Measurements from ENCODE around the gene CLRN1.
"Not testable (repeated sequence)": the region's sequence is repeated elsewhere in the genome, so short reads cannot be mapped to it uniquely, and the experiment has no call there.

The CLRN1 gene

DNA sequence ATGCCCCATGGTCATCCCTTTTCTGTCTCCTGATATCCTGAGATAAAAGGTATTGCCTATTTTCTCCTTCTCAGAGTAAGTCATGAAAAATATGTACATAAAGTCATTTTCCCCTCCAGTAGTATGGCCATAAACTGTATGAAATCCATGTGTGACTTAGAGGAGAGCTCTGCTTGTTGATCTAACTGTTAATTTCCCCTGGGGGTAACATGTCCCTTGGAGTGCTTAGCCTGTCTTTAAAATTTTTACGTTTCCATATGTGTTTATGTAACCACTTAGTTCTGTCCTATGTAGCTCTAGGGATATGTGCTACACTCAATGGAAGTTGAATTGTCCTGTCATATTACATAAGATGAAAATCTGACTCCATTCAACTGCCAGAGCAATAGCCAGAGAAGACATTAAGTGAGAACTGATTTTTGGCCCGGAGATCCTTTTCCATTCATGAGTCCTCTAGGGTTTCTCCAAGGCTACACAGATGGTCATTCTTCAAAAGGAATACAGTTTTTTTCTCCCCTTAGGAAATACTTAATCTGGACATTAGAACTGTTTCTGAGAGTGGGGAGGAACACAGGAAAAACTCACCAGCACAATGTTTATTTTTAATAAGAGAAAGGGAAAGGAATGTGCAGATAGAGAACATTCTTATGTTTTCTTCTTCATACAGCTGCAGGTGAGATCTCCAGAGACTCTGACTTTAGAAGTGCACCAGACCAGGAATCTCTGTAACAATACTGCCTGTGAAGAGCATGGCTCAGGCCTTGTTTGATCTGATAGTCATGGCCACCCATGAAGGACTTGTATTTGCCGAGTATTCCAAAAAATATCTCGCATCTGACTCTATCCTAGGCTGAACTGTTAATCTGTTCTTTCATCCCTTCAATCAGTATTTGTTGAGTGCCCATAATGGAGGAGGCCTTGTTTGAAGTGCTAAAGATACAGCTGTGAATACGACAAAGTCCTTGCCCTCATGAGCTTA is 29.8 kb upstream of the CLRN1 start:
- H3K4me3 ChIP-seq (replicated peaks; ENCODE audit: low read depth, low read length): no peak overlapping the region
- no peak for DNase-seq (ENCODE audit: low read depth)
- TF ChIP-seq, protein P1, sequence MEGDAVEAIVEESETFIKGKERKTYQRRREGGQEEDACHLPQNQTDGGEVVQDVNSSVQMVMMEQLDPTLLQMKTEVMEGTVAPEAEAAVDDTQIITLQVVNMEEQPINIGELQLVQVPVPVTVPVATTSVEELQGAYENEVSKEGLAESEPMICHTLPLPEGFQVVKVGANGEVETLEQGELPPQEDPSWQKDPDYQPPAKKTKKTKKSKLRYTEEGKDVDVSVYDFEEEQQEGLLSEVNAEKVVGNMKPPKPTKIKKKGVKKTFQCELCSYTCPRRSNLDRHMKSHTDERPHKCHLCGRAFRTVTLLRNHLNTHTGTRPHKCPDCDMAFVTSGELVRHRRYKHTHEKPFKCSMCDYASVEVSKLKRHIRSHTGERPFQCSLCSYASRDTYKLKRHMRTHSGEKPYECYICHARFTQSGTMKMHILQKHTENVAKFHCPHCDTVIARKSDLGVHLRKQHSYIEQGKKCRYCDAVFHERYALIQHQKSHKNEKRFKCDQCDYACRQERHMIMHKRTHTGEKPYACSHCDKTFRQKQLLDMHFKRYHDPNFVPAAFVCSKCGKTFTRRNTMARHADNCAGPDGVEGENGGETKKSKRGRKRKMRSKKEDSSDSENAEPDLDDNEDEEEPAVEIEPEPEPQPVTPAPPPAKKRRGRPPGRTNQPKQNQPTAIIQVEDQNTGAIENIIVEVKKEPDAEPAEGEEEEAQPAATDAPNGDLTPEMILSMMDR (IDR thresholded peaks at IDR 0.05; ENCODE audit: low read length, missing control alignments): no peak

DNA sequence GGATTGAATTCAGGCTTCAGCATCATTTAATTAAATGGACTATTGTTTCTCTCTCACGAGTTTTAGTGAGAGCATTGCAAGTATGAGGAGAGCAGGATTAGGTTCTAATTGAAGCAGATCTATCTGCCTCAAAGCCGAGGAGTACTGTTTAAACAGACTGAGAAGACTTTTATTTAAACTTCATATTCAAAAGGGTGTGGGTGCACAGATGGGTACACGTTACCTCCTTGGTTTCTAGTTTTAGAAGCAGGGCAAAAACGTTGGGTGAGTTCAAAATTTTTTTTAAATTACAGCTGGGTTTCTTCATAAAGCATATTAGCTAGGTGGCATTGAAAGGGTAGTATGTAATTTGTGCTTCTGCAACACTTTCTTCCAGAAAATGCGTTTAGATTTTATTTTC is 26.5 kb upstream of the CLRN1 start:
- TF ChIP-seq, protein P1 (IDR thresholded peaks at IDR 0.05; ENCODE audit: low read length, missing control alignments): no peak
- no peak for DNase-seq (ENCODE audit: low read depth)
- H3K4me3 ChIP-seq (replicated peaks; ENCODE audit: low read depth, low read length): no peak overlapping the region

DNA sequence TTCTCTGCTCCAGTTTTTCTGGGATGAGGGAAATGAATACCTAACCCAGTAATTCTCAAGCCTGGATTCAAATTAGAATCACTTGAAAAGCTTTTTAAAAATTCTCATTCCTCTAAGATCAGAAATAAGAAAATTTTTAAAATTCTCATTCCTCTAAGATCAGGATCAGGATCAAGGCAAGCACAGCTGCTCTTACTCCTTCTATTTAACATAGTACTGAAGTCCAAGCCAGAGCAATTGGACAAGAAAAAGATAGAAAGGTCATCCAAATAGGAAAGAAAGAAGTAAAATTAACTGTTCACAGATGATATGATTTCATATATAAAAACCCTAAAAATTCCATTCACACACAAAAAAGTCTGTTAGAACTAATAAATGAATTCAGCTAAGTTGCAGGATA is 24.2 kb upstream of the CLRN1 start:
- no peak overlapping the region for H3K4me3 ChIP-seq (replicated peaks; ENCODE audit: low read depth, low read length)
- TF ChIP-seq, protein P1 (IDR thresholded peaks at IDR 0.05; ENCODE audit: low read length, missing control alignments): no peak
- no peak for DNase-seq (ENCODE audit: low read depth)

DNA sequence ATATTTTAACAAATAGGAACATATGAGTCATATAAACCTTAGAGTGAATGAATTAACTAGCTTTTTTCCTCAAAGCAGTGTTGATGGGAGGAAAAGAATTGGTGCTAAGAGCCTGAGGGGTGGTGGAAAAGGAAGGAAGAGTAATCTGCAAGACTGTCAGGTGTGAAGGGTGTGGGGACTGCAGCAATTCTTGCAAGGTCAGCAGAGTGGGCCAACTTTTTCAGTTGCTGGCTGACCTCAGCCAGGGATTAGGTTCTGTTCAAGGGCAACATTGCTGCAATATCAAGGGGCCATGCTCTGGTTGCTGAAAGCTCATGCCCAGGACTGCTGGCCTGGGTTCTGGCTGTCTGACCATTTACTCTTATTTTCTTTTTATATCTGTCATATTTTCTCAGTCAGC is 23.0 kb upstream of the CLRN1 start:
- no peak overlapping the region for H3K4me3 ChIP-seq (replicated peaks; ENCODE audit: low read depth, low read length)
- DNase-seq (ENCODE audit: low read depth): no peak
- TF ChIP-seq, protein P1 (IDR thresholded peaks at IDR 0.05; ENCODE audit: low read length, missing control alignments): no peak

- no peak for DNase-seq (ENCODE audit: low read depth)
- H3K4me3 ChIP-seq (replicated peaks; ENCODE audit: low read depth, low read length): no peak overlapping the region
- TF ChIP-seq, protein P1 (IDR thresholded peaks at IDR 0.05; ENCODE audit: low read length, missing control alignments): no peak
Measured at GRCh38 chr3:150989208-150989607, 16.7 kb upstream of the CLRN1 start.

GRCh38 chr3:150988395-150988794 is 15.9 kb upstream of the CLRN1 start:
- not testable (repeated sequence) for DNase-seq (ENCODE audit: low read depth)

GRCh38 chr3:150985711-150986110 is 13.2 kb upstream of the CLRN1 start:
- DNase-seq (ENCODE audit: low read depth): no peak
- TF ChIP-seq, protein P1 (IDR thresholded peaks at IDR 0.05; ENCODE audit: low read length, missing control alignments): no peak
- H3K4me3 ChIP-seq (replicated peaks; ENCODE audit: low read depth, low read length): no peak overlapping the region

More at GRCh38 chr3:150988395-150988794, 15.9 kb upstream of the CLRN1 start:
- H3K4me3 ChIP-seq (replicated peaks; ENCODE audit: low read depth, low read length): not testable (repeated sequence)
